ENCODE data around the gene KIF3B.
A peak's percentile ranks its signal among the peaks of the same experiment; 100 is the strongest.
"Not testable (repeated sequence)": the region's sequence is repeated elsewhere in the genome, so short reads cannot be mapped to it uniquely, and the experiment has no call there.

Gene KIF3B

DNA sequence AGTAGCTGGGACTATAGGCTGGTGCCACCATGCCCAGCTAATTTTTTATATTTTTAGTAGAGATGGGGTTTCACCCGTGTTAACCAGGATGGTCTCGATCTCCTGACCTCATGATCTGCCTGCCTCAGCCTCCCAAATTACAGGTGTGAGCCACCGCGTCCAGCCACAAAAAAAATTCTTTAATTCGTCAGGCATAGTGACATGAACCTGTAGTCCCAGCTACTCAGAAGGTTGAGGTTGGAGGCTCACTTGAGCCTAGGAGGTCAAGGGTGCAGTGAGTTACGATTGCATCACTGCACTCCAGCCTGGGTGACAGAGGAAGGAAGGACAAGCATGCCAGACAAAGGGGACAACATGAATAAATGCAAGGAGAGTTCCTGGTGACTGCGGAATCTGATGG is 61.2 kb downstream of the KIF3B start:
- no peak for DNase-seq
- Mint-ChIP-seq H3K36me3 (ENCODE audit: low read depth) (peaks cover 49% of the 10 kb centered on the region), H3K4me1 (ENCODE audit: low read depth) (peaks cover 34% of the 10 kb centered on the region), H3K4me3 (no peak overlapping the region), H3K27me3 (no peaks in the 10 kb centered on the region), H3K9me3 (no peaks in the 10 kb centered on the region), H3K27ac (no peak overlapping the region)

DNA sequence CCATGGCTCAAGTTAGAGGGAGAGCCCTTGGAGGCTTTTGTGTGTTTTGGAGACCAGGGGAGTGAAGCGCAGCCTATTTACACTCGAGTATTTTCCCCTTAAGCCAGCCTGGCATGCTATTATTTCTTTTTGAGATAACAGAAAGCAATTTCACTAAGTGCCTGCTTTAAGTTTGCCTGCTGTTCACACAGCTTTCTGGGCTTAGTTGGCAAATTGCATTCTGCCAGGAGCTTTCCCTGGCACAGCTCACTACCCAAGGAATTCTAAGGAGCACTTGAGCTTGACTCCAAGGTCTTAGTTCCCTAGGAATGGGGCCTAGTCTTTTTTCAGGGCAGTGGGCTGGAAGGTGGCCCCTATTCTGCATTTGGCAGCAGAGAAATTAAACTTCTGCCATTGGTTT is 61.7 kb downstream of the KIF3B start:
- Mint-ChIP-seq H3K36me3 (ENCODE audit: low read depth) (peaks cover 45% of the 10 kb centered on the region), H3K4me3 (no peak overlapping the region), H3K27ac (no peak overlapping the region), H3K9me3 (no peaks in the 10 kb centered on the region), H3K4me1 (ENCODE audit: low read depth) (peaks cover 30% of the 10 kb centered on the region), H3K27me3 (no peaks in the 10 kb centered on the region)
- DNase-seq = no peak

DNA sequence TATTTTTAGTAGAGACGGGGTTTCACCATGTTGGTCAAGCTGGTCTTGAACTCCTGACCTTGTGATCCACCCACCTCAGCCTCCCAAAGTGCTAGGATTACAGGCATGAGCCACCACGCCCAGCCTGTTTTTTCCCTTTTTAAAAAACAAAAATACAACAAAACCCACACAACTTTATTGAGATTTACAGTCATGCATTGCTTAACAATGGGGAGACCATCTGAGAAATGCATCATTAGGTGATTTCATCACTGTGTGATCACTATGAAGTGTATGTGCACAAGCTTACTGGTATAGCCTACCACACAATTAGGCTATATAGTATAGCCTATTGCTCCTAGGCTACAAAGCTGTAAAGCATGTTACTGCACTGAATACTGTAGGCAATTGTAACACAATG is 63.6 kb downstream of the KIF3B start:
- not testable (repeated sequence) for DNase-seq, H3K9me3 Mint-ChIP-seq, H3K27ac Mint-ChIP-seq, H3K27me3 Mint-ChIP-seq, H3K4me3 Mint-ChIP-seq
- Mint-ChIP-seq H3K36me3 (ENCODE audit: low read depth) (peaks cover 29% of the 10 kb centered on the region), H3K4me1 (ENCODE audit: low read depth) (peaks cover 15% of the 10 kb centered on the region)

DNA sequence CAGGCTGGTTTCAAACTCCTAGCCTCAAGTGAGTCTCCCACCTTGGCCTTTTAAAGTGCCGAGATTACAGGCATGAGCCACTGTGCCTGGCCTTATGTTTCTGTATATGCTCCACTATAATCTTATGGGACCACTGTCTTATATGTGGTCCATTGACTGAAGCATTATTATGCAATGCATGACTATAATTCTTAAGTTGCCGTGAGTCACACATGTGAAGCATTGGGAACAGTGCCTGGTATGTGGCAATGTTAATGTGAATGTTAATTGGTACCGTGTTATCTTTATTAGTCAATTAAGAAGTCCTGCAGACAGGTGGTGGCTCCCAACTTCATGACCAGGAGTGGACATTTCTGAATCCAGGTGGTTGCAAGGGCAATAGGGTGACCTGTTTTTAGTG is 66.0 kb downstream of the KIF3B start:
- Mint-ChIP-seq H3K4me3 (no peak overlapping the region), H3K27ac (no peak overlapping the region), H3K36me3 (ENCODE audit: low read depth) (peaks cover 14% of the 10 kb centered on the region), H3K4me1 (ENCODE audit: low read depth) (peaks cover 7% of the 10 kb centered on the region), H3K27me3 (no peaks in the 10 kb centered on the region), H3K9me3 (no peaks in the 10 kb centered on the region)
- DNase-seq = no peak

DNA sequence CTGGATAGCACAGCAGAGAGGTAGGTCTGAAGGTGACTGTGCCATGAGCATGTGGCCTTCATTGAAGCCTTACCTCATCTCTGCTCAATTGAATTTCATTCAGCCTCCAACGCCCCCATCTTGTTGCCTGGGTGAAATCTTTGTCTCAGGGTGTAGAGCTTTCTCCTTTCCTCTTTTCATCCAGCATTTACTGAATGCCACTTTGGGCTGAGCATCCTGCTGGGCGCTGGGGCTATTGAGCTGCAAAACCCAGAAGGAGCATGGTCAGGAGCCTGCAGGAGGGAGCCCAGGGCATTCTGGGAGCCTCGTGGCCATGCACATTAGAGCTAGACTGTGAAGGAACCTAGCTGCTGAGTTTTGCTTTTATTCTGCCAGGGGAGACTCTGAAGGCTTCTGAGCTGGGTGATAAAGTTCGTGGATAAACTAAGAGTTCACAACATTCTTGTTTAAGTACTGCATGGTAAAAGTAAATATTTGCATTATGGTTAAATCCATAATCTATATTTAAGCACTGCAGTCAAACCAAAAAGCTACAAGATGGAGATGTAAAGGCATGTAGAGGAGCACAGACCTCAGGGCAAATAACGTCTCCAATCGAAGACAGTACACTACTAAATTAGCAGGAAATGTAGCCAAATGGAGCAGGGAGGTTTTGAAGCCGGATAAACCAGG is 67.5 kb downstream of the KIF3B start:
- H3K36me3 Mint-ChIP-seq (ENCODE audit: low read depth) = peaks cover 14% of the 10 kb centered on the region
- no peak overlapping the region for H3K27ac Mint-ChIP-seq
- no peak for DNase-seq
- no peaks in the 10 kb centered on the region for H3K9me3 Mint-ChIP-seq
- no peaks in the 10 kb centered on the region for H3K27me3 Mint-ChIP-seq
- H3K4me3 Mint-ChIP-seq = no peak overlapping the region
- H3K4me1 Mint-ChIP-seq (ENCODE audit: low read depth) = peaks cover 6% of the 10 kb centered on the region

DNA sequence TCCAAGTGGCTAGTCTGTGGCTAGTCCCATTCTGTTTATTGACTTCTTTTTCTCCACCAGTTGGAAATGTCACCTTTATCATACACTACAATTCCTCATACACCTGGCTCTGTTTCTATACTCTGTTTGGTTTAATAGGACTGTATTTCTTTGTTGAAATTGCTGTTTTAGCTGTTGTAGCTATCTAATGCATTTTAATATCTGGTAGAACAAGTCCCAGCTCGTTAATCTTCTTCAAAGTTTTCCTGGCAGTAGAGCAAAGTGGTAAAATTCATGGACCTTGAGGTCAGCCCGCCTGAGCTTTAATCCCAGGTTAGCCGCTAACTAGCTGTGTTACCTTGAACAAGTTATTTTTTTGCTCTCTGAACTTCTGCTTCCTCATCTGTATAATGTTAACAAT is 70.8 kb downstream of the KIF3B start:
- peaks cover 2% of the 10 kb centered on the region for H3K4me1 Mint-ChIP-seq (ENCODE audit: low read depth)
- no peak overlapping the region for H3K4me3 Mint-ChIP-seq
- H3K27ac Mint-ChIP-seq = no peak overlapping the region
- no peaks in the 10 kb centered on the region for H3K27me3 Mint-ChIP-seq
- no peak for DNase-seq
- no peaks in the 10 kb centered on the region for H3K9me3 Mint-ChIP-seq
- H3K36me3 Mint-ChIP-seq (ENCODE audit: low read depth) = peaks cover 17% of the 10 kb centered on the region

DNA sequence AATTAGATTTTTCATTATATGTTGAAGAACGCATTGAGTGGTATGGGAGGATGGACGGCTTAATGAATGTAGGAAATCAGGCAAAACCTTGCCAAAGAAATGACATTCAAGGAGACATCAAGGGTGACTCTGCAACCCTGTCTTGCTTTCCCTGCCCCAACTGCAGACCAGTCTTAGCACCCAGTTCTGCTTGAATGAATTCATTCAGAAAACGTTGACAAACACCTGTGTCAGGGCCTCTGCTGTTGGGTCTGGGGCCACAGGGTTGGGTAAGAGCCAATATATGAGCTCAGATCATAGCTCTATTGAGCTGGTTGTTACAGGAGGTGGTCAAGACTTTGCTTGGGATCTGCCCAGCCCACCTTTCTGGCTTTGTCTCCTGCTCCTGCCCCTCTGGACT is 73.0 kb downstream of the KIF3B start:
- Mint-ChIP-seq H3K36me3 (ENCODE audit: low read depth) (peaks cover 17% of the 10 kb centered on the region), H3K9me3 (no peaks in the 10 kb centered on the region), H3K27me3 (no peaks in the 10 kb centered on the region), H3K27ac (no peak overlapping the region), H3K4me1 (ENCODE audit: low read depth) (peaks cover 19% of the 10 kb centered on the region), H3K4me3 (no peak overlapping the region)
- no peak for DNase-seq

DNA sequence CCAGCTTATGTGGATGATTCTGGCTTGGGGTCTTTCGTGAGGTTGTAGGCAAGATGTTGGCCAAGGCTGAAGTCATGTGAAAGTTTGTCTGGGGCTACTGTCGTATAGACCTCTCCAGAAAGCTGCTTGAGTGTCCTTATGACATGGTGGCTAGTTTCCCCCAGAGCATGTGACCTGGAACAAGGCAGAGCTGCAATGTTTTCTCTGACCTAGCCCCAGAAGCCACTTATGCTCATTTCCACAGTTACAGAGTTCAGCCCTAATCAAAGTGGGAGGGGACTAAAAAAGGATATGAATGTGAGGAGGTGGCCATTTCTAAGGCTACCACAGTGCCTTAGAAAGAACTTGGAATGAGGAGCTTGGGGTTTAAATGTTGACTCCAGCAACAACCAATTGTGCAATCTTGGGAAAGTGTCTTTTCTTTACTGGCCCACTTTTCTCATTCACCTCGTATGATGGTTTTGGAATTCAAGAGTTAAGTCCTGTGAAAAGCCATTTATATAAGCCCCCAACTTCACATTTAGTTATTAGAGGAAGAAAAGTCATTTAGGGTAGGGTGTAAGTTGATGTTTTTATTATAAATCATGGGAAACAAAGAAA is 74.8 kb downstream of the KIF3B start:
- Mint-ChIP-seq H3K27ac (no peak overlapping the region), H3K4me3 (no peak overlapping the region), H3K27me3 (no peaks in the 10 kb centered on the region), H3K4me1 (ENCODE audit: low read depth) (peaks cover 35% of the 10 kb centered on the region), H3K9me3 (no peaks in the 10 kb centered on the region), H3K36me3 (ENCODE audit: low read depth) (peaks cover 19% of the 10 kb centered on the region)
- no peak for DNase-seq

DNA sequence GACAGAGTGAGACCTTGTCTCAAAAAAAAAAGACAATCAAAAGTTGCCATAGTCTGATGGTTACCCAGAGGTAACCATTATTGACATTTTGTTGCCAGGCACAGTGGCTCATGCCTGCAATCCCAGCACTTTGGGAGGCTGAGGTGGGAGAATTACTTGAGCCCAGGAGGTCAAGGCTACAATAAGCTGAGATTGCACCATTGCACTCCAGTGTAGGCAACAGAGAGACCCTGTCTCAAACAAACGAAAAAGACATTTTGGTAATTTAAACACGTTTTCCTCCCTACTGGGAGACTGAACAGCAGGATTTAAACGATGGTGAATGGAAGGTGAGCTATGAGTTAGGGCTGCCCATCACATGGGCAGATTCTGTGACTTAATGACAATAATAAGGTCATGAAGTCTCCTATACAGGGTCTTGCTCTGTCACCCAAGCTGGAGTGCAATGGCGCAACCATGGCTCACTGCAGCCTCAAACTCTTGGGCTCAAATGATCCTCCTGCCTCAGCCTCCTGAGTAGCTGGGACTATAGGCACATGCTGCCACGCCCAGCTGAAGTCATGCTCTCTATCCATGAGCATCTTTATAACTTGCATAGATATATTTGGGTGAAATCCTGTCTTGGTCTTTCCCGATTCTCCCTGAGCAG is 76.5 kb downstream of the KIF3B start:
- Mint-ChIP-seq H3K27ac (peak overlapping the region; percentile 93), H3K4me1 (ENCODE audit: low read depth) (peaks cover 41% of the 10 kb centered on the region), H3K36me3 (ENCODE audit: low read depth) (peaks cover 17% of the 10 kb centered on the region), H3K4me3 (no peak overlapping the region), H3K9me3 (no peaks in the 10 kb centered on the region), H3K27me3 (no peaks in the 10 kb centered on the region)
- no peak for DNase-seq

DNA sequence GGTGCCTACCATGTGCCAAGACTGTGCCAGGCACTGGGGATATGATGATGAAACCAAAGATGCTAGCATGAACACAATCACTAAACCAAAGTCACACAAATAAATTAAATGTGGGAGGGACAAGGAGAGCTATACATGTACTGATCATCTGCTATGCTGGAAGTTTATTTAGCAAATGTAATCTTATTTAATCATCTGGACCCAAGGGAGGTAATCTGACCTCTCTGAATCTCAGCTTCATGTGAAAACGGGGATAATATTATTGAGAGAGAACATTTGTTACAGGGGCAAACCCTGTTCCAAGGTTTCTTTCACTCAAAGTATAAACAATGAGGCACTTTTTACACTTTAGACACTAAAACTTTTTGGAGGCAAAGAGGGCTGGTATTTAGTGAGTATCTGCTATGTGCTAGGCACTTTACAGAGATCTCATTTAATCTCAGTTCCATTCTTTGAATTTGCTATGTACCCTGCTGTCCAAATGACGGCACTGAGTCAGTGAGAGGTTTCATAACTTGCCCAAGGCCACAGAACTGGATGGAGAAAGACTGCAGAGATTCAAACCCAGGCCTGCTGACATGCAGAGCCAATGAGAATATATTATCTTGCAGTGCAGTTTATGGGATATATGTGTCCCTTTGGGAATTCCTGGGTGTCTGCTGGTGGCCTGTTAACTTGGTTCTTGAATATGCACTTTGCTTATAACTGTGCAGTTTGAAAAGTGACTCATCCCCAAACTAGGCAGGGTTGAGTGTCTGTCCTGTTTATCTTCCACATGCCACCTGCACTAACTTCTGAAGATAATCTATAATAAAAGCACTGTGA is 77.4 kb downstream of the KIF3B start:
- Mint-ChIP-seq H3K9me3 (no peaks in the 10 kb centered on the region), H3K27ac (peak overlapping the region; percentile 93), H3K27me3 (no peaks in the 10 kb centered on the region), H3K4me3 (peak overlapping the region; percentile 38), H3K36me3 (ENCODE audit: low read depth) (peaks cover 21% of the 10 kb centered on the region), H3K4me1 (ENCODE audit: low read depth) (peaks cover 42% of the 10 kb centered on the region)
- no peak for DNase-seq

DNA sequence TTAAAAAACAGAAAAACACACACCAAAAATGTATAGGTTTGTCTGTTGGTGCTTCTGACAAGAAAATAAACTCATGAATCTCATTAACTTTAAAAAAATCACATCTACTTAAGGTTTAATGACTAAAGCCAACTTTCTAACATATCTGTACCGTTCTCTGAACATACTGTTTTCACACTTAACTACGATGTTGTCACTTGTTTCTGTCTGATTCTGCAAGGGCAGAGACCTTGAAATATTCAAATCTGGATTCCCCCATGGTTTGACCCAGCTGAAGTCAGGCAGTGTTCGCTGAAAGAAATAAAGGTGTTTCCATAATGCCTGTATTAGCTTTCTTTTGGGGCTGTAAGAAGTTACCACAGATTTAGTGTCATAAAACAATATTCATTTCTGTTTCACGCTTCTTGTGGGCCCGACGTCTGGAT is 78.0 kb downstream of the KIF3B start:
- H3K4me1 Mint-ChIP-seq (ENCODE audit: low read depth) = peaks cover 47% of the 10 kb centered on the region
- H3K9me3 Mint-ChIP-seq = no peaks in the 10 kb centered on the region
- H3K27me3 Mint-ChIP-seq = no peaks in the 10 kb centered on the region
- peak overlapping the region; percentile 93 for H3K27ac Mint-ChIP-seq
- DNase-seq = no peak
- H3K36me3 Mint-ChIP-seq (ENCODE audit: low read depth) = peaks cover 28% of the 10 kb centered on the region
- H3K4me3 Mint-ChIP-seq = peak overlapping the region; percentile 38

DNA sequence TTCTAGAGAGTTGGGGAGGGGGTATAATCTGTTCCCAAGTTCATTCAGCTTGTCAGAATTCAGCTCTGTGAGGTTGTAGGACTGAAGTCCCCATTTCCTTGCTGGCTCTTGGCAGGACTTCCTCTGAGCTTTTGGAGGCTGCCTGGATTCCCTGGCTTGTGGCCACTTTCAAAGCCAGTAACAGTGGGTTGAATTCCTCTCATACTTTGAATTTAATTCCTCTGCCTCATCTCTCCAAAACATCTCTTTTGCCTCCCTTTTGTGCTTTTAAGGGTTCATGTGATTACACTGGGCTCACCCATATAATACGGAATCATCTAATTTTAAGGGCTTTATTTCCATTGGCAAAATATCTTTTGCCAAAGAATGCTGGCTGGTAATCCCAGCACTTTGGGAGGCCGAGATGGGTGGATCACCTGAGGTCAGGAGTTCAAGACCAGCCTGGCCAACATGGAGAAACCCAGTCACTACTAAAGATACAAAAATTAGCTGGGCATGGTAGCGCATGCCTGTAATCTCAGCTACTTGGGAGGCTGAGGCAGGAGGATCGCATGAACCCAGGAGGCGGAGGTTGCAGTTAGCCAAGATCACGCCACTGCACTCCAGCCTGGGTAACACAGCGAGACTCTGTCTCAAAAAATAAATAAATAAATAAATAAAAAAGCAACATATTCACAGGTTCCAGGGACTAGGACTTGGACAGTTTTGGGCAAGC is 78.6 kb downstream of the KIF3B start:
- DNase-seq, H3K27me3 Mint-ChIP-seq: not testable (repeated sequence)
- H3K4me3 Mint-ChIP-seq = peak overlapping the region; percentile 38

DNA sequence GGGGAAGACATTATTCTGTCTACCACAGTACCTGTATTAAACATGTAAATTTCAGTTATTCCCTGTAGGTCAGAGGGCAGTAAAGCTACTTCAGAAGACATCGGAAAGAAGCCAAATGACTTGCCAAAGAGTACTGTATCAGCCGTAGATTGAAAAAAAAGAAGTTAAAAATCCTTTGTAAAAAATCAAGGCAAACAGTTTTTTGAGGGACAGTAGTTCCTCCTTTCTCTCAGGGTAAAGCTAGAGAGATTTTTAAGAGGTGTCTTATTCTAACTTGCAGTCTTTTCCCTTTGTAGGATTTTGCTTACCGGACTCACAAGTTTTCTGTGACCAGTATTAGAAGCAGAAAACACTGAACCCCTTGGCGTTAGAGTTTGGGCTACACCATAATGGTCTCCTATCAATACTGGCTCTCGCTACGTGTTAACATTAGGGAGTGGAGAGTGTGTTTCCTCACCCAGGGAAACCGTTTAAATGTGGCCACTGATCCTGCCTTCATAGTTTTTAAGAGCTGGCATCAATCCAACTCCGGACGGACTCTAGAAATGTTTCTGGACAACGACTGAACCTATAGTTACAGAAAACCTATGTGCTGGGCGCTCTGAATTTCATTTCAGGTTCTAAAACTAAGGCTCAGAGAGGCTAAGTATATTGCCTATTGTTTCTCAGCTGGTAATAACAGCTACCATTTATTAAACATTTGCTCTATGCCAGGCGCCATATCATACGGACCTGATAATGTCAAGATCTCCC is 79.3 kb downstream of the KIF3B start:
- H3K36me3 Mint-ChIP-seq (ENCODE audit: low read depth) = peaks cover 39% of the 10 kb centered on the region
- no peaks in the 10 kb centered on the region for H3K27me3 Mint-ChIP-seq
- H3K4me3 Mint-ChIP-seq = peak overlapping the region; percentile 90
- H3K4me1 Mint-ChIP-seq (ENCODE audit: low read depth) = peaks cover 58% of the 10 kb centered on the region
- H3K27ac Mint-ChIP-seq = peak overlapping the region; percentile 99
- DNase-seq = no peak
- no peaks in the 10 kb centered on the region for H3K9me3 Mint-ChIP-seq

More for the DNA sequence above, 78.6 kb downstream of the KIF3B start:
- peaks cover 34% of the 10 kb centered on the region for H3K36me3 Mint-ChIP-seq (ENCODE audit: low read depth)
- H3K27ac Mint-ChIP-seq = peak overlapping the region; percentile 99
- H3K9me3 Mint-ChIP-seq = not testable (repeated sequence)
- peaks cover 52% of the 10 kb centered on the region for H3K4me1 Mint-ChIP-seq (ENCODE audit: low read depth)

All from activated T-cell treated with anti-CD3 and anti-CD28 coated beads, Interleukin-2, amount 50 U/mL, for 24 hours (primary cell).